GM23338 (cell line): ENCODE data around the gene SPAG16. TPM values are rescaled to one million over a fixed set of nuclear protein-coding genes. Genes with fewer than 3 reads are reported as not detected.

Experiments used
- ATAC-seq: fragments of 200-7000 bp; cut with Tn5 transposase; 3 replicates; pipeline ENCODE4 v1.9.1; 2020
- DNase-seq: peaks from one replicate; pipeline ENCODE4 v3.0.0-alpha.2; 2015; ENCODE audit warnings: low spot score
- H2AFZ ChIP-seq: fragments of 200-600 bp; sonication (generic); 2 replicates; pipeline ENCODE4 v1.8.0; 2016; ENCODE audit warnings: antibody characterized with exemption, mild to moderate bottlenecking, moderate library complexity
- H3F3A ChIP-seq: fragments of 200-600 bp; sonication (generic); replicated peaks from 2 replicates; pipeline ENCODE4 v1.8.0; 2017; ENCODE audit warnings: antibody characterized with exemption, mixed run types, low read depth
- H3K27ac ChIP-seq: fragments of 200-600 bp; sonication (generic); 2 replicates; pipeline ENCODE4 v1.6.1; 2016; ENCODE audit warnings: low read depth
- H3K27me3 ChIP-seq: fragments of 200-600 bp; sonication (generic); 2 replicates; pipeline ENCODE4 v1.8.0; 2016; ENCODE audit warnings: mild to moderate bottlenecking, mixed run types, moderate library complexity; ENCODE audit not compliant: insufficient read depth
- H3K36me3 ChIP-seq: fragments of 200-600 bp; sonication (generic); 2 replicates; pipeline ENCODE4 v1.8.0; 2016; ENCODE audit warnings: mild to moderate bottlenecking; ENCODE audit not compliant: insufficient read depth
- H3K4me1 ChIP-seq: fragments of 200-600 bp; sonication (generic); 2 replicates; pipeline ENCODE4 v1.8.0; 2016; ENCODE audit warnings: mild to moderate bottlenecking, moderate library complexity; ENCODE audit not compliant: insufficient read depth
- H3K4me2 ChIP-seq: fragments of 200-600 bp; sonication (generic); 2 replicates; pipeline ENCODE4 v1.7.1; 2017; ENCODE audit warnings: mixed run types
- H3K4me3 ChIP-seq: fragments of 200-600 bp; sonication (generic); 2 replicates; pipeline ENCODE4 v1.6.1; 2016; ENCODE audit warnings: mixed run types
- H3K79me2 ChIP-seq: fragments of 200-600 bp; sonication (generic); replicated peaks from 2 replicates; pipeline ENCODE4 v1.8.0; 2017; ENCODE audit warnings: mild to moderate bottlenecking; ENCODE audit not compliant: insufficient read depth
- H3K9me2 ChIP-seq: fragments of 200-600 bp; sonication (generic); 2 replicates; pipeline ENCODE4 v1.8.0; 2017; ENCODE audit not compliant: insufficient read depth
- H4K20me1 ChIP-seq: fragments of 200-600 bp; sonication (generic); replicated peaks from 2 replicates; pipeline ENCODE4 v1.8.0; 2017; ENCODE audit warnings: mild to moderate bottlenecking; ENCODE audit not compliant: insufficient read depth
- H3K27ac Mint-ChIP-seq: 2 replicates; pipeline ENCODE4 v1.8.0; 2020; ENCODE audit warnings: inconsistent platforms, mild to moderate bottlenecking, moderate library complexity, mixed read lengths
- H3K27me3 Mint-ChIP-seq: 3 replicates; pipeline ENCODE4 v1.8.0; 2022; ENCODE audit warnings: low read depth, mild to moderate bottlenecking, moderate library complexity, mixed read lengths, inconsistent platforms; ENCODE audit not compliant: insufficient read depth, poor library complexity
- H3K36me3 Mint-ChIP-seq: 3 replicates; pipeline ENCODE4 v1.8.0; 2021; ENCODE audit warnings: low read depth, mild to moderate bottlenecking, inconsistent platforms, moderate library complexity, mixed read lengths
- H3K4me1 Mint-ChIP-seq: 3 replicates; pipeline ENCODE4 v1.8.0; 2020; ENCODE audit warnings: mild to moderate bottlenecking, inconsistent platforms, mixed read lengths
- H3K4me3 Mint-ChIP-seq: 3 replicates; pipeline ENCODE4 v1.8.0; 2021; ENCODE audit warnings: moderate library complexity, mild to moderate bottlenecking, inconsistent platforms, mixed read lengths
- H3K9me3 Mint-ChIP-seq: 3 replicates; pipeline ENCODE4 v1.8.0; 2020; ENCODE audit warnings: moderate library complexity, mild to moderate bottlenecking, inconsistent platforms, mixed read lengths
- CREB1 ChIP-seq: fragments of 250-450 bp; sonication (Bioruptor Pico); IDR thresholded peaks from 2 replicates; pipeline ENCODE4 v1.5.0; 2020; ENCODE audit warnings: low read depth, mild to moderate bottlenecking, moderate library complexity
- EZH2 ChIP-seq: fragments of 200-600 bp; sonication (generic); IDR thresholded peaks from one replicate; pipeline ENCODE4 v1.8.0; 2017; ENCODE audit warnings: antibody characterized with exemption, mild to moderate bottlenecking, low read depth; ENCODE audit not compliant: unreplicated experiment
- EZH2phosphoT487 ChIP-seq: fragments of 200-600 bp; sonication (generic); IDR thresholded peaks from one replicate; pipeline ENCODE4 v1.8.1; 2018; ENCODE audit warnings: antibody characterized with exemption; ENCODE audit not compliant: unreplicated experiment
- JUNB ChIP-seq: IDR thresholded peaks from one replicate; pipeline ENCODE4 v1.6.1; 2016; ENCODE audit warnings: antibody characterized with exemption; ENCODE audit not compliant: unreplicated experiment
- NANOG ChIP-seq: IDR thresholded peaks from 2 replicates; pipeline ENCODE4 v1.6.1; 2016; ENCODE audit warnings: antibody characterized with exemption, borderline replicate concordance
- POLR2AphosphoS5 ChIP-seq: IDR thresholded peaks from 2 replicates; pipeline ENCODE4 v1.6.1; 2016; ENCODE audit warnings: antibody characterized with exemption, low read depth
- STAT1 ChIP-seq: IDR thresholded peaks from one replicate; pipeline ENCODE4 v1.6.1; 2016; ENCODE audit warnings: antibody characterized with exemption; ENCODE audit not compliant: unreplicated experiment
- ZNF114 ChIP-seq: fragments of 250-450 bp; sonication (Bioruptor Pico); IDR thresholded peaks from 2 replicates; pipeline ENCODE4 v1.5.0; 2020; ENCODE audit warnings: mild to moderate bottlenecking, moderate library complexity
- ZNF331 ChIP-seq: fragments of 250-450 bp; sonication (Bioruptor Pico); IDR thresholded peaks from 2 replicates; pipeline ENCODE4 v1.5.0; 2020; ENCODE audit warnings: low read depth, mild to moderate bottlenecking, moderate library complexity
- polyA plus RNA-seq: library from polyadenylated mRNA; unstranded; fragments of >200 nt; fragmentation: Nextera tagmentation; extraction: Ambion mirVana; gene quantifications from 2 replicates; pipeline ENCODE4 v1.2.1, GENCODE V29; 2016
- total RNA-seq: library from RNA; depleted of rRNA; stranded (reverse); fragments of >200 nt; shearing (Covaris generic); gene quantifications from 2 replicates; pipeline ENCODE4 v1.2.3, GENCODE V29; 2014
- TF ChIP-seq, protein P1 (sequence below): IDR thresholded peaks from 2 replicates; pipeline ENCODE4 v1.6.1; 2016; ENCODE audit warnings: antibody characterized with exemption
- TF ChIP-seq, protein P2 (sequence below): IDR thresholded peaks from one replicate; pipeline ENCODE4 v1.6.1; 2018; ENCODE audit warnings: antibody characterized with exemption; ENCODE audit not compliant: unreplicated experiment
- TF ChIP-seq, protein P3 (sequence below), 2 experiments: fragments of 200-600 bp in 1 of 2; sonication (generic) in 1 of 2; conservative IDR thresholded peaks; 2 replicates each; pipeline versions ENCODE4 v1.5.1 to v1.6.1; 2016 to 2017; ENCODE audit warnings: antibody characterized with exemption in 2 of 2, low read depth in 2 of 2, mild to moderate bottlenecking in 2 of 2, moderate library complexity in 1 of 2
- TF ChIP-seq, protein P4 (sequence below): fragments of 250-450 bp; sonication (Bioruptor Pico); IDR thresholded peaks from 2 replicates; pipeline ENCODE4 v1.5.0; 2020; ENCODE audit warnings: mild to moderate bottlenecking, moderate library complexity

Gene SPAG16
- total and polyA plus RNA-seq, 2 experiments from 2014 or later, result 19.7 to 47.8 TPM

DNA sequence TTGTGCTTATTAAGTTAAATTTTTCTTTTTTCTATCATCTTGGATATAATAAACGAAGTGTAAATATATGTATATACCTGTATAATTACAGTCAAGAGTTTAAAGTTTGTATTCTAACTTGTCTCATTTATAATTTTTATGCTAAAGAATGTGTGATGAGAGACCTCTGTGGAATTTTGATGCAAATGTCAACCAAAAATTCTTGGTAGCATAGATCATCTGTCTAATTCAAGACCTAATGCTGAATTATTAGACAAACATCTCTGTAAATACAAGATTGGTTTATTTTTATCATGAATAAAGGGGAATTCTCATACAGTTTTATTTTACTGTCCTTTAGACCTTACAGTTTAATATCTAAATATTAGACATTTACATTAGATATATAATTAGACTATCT lies 977.4 kb downstream of the SPAG16 start:
- Histone ChIP-seq H2AFZ (no peak overlapping the region), H3K4me3 (no peak overlapping the region), H3K36me3 (no peaks in the 10 kb centered on the region), H3F3A (no peaks in the 10 kb centered on the region), H3K79me2 (no peaks in the 10 kb centered on the region), H3K9me2 (no peaks in the 10 kb centered on the region), H4K20me1 (no peaks in the 10 kb centered on the region), H3K27ac (no peak overlapping the region), H3K27me3 (no peaks in the 10 kb centered on the region), H3K4me1 (peaks cover 5% of the 10 kb centered on the region; the same call in 1 of the 2 replicates), H3K4me2 (no peak overlapping the region)
- H3K4me1 Mint-ChIP-seq, result peaks cover 6% of the 10 kb centered on the region
- TF ChIP-seq JUNB, result no peak
- TF ChIP-seq, protein P1, sequence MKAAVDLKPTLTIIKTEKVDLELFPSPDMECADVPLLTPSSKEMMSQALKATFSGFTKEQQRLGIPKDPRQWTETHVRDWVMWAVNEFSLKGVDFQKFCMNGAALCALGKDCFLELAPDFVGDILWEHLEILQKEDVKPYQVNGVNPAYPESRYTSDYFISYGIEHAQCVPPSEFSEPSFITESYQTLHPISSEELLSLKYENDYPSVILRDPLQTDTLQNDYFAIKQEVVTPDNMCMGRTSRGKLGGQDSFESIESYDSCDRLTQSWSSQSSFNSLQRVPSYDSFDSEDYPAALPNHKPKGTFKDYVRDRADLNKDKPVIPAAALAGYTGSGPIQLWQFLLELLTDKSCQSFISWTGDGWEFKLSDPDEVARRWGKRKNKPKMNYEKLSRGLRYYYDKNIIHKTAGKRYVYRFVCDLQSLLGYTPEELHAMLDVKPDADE, result no peak
- TF ChIP-seq EZH2phosphoT487, result no peak
- TF ChIP-seq NANOG, result no peak
- no peak for TF ChIP-seq POLR2AphosphoS5
- TF ChIP-seq, protein P2, sequence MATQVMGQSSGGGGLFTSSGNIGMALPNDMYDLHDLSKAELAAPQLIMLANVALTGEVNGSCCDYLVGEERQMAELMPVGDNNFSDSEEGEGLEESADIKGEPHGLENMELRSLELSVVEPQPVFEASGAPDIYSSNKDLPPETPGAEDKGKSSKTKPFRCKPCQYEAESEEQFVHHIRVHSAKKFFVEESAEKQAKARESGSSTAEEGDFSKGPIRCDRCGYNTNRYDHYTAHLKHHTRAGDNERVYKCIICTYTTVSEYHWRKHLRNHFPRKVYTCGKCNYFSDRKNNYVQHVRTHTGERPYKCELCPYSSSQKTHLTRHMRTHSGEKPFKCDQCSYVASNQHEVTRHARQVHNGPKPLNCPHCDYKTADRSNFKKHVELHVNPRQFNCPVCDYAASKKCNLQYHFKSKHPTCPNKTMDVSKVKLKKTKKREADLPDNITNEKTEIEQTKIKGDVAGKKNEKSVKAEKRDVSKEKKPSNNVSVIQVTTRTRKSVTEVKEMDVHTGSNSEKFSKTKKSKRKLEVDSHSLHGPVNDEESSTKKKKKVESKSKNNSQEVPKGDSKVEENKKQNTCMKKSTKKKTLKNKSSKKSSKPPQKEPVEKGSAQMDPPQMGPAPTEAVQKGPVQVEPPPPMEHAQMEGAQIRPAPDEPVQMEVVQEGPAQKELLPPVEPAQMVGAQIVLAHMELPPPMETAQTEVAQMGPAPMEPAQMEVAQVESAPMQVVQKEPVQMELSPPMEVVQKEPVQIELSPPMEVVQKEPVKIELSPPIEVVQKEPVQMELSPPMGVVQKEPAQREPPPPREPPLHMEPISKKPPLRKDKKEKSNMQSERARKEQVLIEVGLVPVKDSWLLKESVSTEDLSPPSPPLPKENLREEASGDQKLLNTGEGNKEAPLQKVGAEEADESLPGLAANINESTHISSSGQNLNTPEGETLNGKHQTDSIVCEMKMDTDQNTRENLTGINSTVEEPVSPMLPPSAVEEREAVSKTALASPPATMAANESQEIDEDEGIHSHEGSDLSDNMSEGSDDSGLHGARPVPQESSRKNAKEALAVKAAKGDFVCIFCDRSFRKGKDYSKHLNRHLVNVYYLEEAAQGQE, result no peak
- TF ChIP-seq, protein P3, sequence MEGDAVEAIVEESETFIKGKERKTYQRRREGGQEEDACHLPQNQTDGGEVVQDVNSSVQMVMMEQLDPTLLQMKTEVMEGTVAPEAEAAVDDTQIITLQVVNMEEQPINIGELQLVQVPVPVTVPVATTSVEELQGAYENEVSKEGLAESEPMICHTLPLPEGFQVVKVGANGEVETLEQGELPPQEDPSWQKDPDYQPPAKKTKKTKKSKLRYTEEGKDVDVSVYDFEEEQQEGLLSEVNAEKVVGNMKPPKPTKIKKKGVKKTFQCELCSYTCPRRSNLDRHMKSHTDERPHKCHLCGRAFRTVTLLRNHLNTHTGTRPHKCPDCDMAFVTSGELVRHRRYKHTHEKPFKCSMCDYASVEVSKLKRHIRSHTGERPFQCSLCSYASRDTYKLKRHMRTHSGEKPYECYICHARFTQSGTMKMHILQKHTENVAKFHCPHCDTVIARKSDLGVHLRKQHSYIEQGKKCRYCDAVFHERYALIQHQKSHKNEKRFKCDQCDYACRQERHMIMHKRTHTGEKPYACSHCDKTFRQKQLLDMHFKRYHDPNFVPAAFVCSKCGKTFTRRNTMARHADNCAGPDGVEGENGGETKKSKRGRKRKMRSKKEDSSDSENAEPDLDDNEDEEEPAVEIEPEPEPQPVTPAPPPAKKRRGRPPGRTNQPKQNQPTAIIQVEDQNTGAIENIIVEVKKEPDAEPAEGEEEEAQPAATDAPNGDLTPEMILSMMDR (conservative IDR thresholded peaks at IDR 0.05; ENCODE audit: low read depth in 2 of 2), result no peak
- TF ChIP-seq CREB1 (CRISPR knock-in tag), result no peak
- TF ChIP-seq, protein P4, sequence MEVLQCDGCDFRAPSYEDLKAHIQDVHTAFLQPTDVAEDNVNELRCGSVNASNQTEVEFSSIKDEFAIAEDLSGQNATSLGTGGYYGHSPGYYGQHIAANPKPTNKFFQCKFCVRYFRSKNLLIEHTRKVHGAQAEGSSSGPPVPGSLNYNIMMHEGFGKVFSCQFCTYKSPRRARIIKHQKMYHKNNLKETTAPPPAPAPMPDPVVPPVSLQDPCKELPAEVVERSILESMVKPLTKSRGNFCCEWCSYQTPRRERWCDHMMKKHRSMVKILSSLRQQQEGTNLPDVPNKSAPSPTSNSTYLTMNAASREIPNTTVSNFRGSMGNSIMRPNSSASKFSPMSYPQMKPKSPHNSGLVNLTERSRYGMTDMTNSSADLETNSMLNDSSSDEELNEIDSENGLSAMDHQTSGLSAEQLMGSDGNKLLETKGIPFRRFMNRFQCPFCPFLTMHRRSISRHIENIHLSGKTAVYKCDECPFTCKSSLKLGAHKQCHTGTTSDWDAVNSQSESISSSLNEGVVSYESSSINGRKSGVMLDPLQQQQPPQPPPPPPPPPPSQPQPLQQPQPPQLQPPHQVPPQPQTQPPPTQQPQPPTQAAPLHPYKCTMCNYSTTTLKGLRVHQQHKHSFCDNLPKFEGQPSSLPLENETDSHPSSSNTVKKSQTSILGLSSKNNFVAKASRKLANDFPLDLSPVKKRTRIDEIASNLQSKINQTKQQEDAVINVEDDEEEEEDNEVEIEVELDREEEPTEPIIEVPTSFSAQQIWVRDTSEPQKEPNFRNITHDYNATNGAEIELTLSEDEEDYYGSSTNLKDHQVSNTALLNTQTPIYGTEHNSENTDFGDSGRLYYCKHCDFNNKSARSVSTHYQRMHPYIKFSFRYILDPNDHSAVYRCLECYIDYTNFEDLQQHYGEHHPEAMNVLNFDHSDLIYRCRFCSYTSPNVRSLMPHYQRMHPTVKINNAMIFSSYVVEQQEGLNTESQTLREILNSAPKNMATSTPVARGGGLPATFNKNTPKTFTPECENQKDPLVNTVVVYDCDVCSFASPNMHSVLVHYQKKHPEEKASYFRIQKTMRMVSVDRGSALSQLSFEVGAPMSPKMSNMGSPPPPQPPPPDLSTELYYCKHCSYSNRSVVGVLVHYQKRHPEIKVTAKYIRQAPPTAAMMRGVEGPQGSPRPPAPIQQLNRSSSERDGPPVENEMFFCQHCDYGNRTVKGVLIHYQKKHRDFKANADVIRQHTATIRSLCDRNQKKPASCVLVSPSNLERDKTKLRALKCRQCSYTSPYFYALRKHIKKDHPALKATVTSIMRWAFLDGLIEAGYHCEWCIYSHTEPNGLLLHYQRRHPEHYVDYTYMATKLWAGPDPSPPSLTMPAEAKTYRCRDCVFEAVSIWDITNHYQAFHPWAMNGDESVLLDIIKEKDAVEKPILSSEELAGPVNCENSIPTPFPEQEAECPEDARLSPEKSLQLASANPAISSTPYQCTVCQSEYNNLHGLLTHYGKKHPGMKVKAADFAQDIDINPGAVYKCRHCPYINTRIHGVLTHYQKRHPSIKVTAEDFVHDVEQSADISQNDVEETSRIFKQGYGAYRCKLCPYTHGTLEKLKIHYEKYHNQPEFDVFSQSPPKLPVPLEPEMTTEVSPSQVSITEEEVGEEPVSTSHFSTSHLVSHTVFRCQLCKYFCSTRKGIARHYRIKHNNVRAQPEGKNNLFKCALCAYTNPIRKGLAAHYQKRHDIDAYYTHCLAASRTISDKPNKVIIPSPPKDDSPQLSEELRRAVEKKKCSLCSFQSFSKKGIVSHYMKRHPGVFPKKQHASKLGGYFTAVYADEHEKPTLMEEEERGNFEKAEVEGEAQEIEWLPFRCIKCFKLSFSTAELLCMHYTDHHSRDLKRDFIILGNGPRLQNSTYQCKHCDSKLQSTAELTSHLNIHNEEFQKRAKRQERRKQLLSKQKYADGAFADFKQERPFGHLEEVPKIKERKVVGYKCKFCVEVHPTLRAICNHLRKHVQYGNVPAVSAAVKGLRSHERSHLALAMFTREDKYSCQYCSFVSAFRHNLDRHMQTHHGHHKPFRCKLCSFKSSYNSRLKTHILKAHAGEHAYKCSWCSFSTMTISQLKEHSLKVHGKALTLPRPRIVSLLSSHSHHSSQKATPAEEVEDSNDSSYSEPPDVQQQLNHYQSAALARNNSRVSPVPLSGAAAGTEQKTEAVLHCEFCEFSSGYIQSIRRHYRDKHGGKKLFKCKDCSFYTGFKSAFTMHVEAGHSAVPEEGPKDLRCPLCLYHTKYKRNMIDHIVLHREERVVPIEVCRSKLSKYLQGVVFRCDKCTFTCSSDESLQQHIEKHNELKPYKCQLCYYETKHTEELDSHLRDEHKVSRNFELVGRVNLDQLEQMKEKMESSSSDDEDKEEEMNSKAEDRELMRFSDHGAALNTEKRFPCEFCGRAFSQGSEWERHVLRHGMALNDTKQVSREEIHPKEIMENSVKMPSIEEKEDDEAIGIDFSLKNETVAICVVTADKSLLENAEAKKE (CRISPR knock-in tag), result no peak
- TF ChIP-seq EZH2, result no peak
- TF ChIP-seq ZNF114 (CRISPR knock-in tag), result no peak
- no peak for TF ChIP-seq ZNF331 (CRISPR knock-in tag)
- TF ChIP-seq STAT1, result no peak
- no peaks in the 10 kb centered on the region for H3K9me3 Mint-ChIP-seq
- peaks cover 2% of the 10 kb centered on the region for H3K27me3 Mint-ChIP-seq
- DNase-seq, result no peak
- no peaks in the 10 kb centered on the region for H3K36me3 Mint-ChIP-seq
- no peak overlapping the region for H3K27ac Mint-ChIP-seq
- H3K4me3 Mint-ChIP-seq, result no peak overlapping the region
- no peak for ATAC-seq
